Sigmoid colon (tissue), 4 donors: Measurements from ENCODE around the gene C15orf61.

Experiments used
- CTCF ChIP-seq, 4 experiments: fragments of 450-650 bp in 3 of 4; fragments of 200-600 bp in 1 of 4; IDR thresholded peaks; one replicate each; pipeline ENCODE4 v1.5.1; 2016 to 2019; ENCODE audit warnings: antibody characterized with exemption in 4 of 4, mild to moderate bottlenecking in 3 of 4, moderate library complexity in 2 of 4
- POLR2A ChIP-seq, 2 donors: fragments of 450-650 bp; IDR thresholded peaks; one replicate each; pipeline ENCODE4 v1.6.1; 2016; ENCODE audit warnings: antibody characterized with exemption in 2 of 2, mild to moderate bottlenecking in 2 of 2, moderate library complexity in 2 of 2
- POLR2AphosphoS5 ChIP-seq, 4 donors: sonication (generic); formaldehyde crosslinking; IDR thresholded peaks; one replicate each; pipeline ENCODE4 v1.6.1; 2017; ENCODE audit warnings: antibody characterized with exemption in 4 of 4

- TF ChIP-seq CTCF (IDR thresholded peaks at IDR 0.05), result no peak
- no peak for TF ChIP-seq POLR2AphosphoS5 (IDR thresholded peaks at IDR 0.05)
- TF ChIP-seq POLR2A (IDR thresholded peaks at IDR 0.05), result no peak
Observed at GRCh38 chr15:67558502-67558901, 37.6 kb downstream of the C15orf61 start.
